ENCODE data around the gene ABCA12.

ABCA12 gene

GRCh38 chr2:215136669-215137328 lies 1.6 kb downstream of the ABCA12 start:
- no peak for DNase-seq

DNA sequence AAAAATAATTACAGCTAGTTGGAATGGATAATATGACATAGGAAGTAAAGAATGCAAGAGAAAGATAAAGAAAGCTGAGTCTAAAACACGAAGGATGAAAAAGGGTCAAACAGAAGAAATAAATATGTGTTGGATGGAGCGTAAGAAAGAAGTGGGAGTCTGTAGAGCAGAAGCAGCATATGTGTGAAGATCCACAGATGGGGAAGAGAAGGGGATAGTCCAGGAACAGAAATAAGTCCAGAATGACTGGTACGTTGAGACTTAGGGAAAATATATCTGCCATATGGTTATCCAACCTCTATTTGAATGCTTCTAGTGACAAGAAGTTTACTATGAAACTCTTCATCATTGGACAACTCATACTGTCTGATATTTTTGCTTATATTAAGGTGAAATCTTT lies 18.0 kb downstream of the ABCA12 start:
- DNase-seq: no peak

- DNase-seq: no peak
Measured at GRCh38 chr2:215119847-215120246, 18.6 kb downstream of the ABCA12 start.

GRCh38 chr2:215110918-215111317 lies 27.5 kb downstream of the ABCA12 start:
- DNase-seq: no peak

DNA sequence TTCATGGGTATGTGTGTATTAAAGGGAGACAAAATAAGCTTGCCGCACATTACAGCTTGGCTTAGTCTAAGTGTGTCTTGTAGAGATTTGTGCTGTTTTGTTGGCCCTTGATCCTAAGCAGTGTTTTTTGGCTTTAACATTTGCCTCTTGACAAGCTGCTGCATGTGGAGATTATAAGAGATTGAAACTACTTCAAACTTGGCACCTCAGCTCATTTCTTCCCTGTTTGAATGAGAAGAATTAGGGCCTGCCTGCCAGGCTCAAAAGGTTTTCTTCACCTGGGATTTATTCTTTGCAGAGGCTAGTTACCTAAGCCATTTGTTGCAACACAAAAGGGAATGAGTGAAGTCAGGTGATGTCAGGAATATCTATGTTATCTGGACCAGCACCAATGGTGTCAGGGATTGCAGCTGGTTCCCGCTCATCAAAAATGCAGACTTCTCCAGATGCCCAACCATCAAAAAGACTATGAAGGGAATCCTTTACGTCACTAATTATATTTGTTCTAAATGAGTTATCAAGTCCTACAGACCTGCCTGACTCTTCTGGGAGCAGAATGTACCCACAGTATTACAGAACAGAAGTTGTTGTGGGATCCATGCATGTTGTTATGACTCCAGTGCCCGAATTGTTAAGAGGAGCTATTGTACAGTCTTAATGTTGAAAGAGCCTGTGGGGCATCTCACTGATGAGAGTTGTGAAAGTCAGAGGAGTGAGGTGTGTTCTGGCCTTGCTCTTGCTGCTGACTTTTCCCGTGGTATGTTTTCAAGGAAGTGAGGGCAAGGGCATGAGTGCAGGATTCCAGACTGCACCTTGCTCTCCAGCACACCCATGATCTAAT lies 31.0 kb downstream of the ABCA12 start:
- no peak for DNase-seq

DNA sequence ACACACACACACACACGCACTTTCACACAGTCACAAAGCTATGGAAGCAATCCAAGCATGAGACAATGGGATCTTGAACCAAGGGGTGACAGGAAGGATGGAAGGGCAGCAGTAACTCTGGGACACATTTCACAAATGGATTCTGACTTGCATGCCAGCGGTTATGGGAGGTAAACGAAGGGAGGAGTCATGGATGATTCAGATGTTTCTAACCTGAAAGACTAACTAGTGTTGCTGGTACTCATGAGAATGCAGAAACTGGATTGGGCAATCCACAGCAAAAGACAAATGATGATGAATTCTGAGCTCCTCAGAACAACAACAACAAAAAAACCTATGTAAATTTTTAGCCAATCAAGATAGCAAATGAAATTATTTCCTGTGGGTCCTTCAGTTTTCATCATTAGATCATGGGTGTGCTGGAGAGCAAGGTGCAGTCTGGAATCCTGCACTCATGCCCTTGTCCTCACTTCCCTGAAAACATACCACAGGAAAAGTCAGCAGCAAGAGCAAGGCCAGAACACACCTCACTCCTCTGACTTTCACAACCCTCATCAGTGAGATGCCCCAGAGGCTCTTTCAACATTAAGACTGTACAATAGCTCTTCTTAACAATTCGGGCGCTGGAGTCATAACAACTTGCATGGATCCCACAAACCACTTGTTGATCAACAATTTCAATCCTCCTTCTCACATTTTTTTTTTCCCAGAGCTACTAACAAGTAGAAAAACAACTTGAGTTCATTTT lies 32.6 kb downstream of the ABCA12 start:
- no peak for DNase-seq

GRCh38 chr2:215104226-215104625 lies 34.2 kb downstream of the ABCA12 start:
- DNase-seq: no peak

GRCh38 chr2:215098875-215099274 lies 39.6 kb downstream of the ABCA12 start:
- no peak for DNase-seq

GRCh38 chr2:215084080-215084479 lies 54.3 kb downstream of the ABCA12 start:
- DNase-seq: no peak

GRCh38 chr2:215083146-215083545 lies 55.3 kb downstream of the ABCA12 start:
- DNase-seq: no peak

DNA sequence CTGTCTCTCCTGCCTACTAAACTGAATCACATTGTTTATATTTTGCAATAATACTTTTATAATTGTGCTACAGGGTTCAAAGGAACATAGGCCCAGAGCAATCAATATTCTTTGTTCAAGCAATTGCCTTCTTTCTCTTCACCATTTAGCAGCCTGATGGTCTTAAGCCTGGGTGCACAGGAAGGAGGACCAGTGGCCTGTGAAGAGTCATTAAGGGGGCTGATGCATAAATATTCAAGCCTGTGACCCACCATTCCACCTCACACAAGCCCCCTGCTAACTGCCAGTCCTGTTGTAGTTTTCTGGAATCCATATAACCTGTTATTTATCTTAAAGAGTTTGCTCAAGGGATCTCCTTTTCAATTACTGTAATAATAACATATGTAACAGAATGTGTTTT lies 56.0 kb downstream of the ABCA12 start:
- DNase-seq: no peak

- no peak for DNase-seq
Measured at GRCh38 chr2:215080545-215080944, 57.9 kb downstream of the ABCA12 start.

- DNase-seq: no peak
Measured at GRCh38 chr2:215071676-215072075, 66.8 kb downstream of the ABCA12 start.

GRCh38 chr2:215068399-215068798 lies 70.0 kb downstream of the ABCA12 start:
- DNase-seq: no peak

- DNase-seq: no peak
Measured at GRCh38 chr2:215066124-215066523, 72.3 kb downstream of the ABCA12 start.

DNA sequence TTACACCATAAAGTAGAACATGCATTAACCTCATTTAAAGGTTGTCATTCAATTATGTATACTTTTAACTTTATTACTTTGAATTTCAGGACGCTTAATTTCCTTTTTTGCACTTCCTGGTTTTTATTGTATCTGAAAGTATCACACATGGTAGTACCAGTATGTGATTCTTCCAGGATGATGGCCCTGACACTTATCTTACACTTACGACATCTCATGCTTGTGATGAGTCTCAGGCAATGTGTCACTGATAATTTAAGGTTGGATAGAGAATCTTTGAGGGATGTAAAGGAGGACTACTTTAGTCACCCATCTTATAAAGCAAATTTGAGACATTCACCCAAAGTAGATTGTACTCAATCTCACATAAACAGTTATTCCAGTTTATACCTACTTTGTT lies 74.9 kb downstream of the ABCA12 start:
- no peak for DNase-seq

DNA sequence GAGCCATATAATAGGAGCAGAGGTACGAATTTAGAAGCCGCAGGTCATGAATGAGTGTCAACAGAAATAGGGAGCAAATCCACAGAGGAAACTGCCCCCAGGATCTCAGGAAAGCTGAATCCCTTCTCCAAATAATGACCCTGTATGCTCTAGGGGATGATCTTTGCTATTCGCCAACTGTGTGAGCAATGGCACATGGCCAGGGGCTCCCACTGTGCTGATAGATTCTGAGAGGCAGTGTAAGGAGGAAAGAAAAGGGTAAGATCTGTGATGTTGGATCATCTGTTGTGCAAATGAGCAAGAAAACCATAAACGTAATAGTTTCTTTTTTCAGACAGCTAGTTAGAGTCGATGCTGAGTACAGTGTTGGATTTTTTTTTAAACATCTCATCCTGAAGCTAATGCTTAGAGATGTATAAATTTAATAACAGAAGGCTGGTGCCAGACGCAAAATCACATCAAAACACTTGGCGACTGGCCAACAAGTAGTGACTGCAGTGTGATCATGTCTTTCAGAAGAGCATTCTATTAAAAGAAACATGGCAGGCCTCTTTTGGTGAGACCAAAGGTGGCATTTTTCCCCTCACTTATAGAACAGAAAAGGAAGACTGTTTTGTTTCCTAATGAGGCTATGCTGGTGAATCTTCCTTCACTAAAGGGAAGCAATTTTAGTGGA lies 77.4 kb downstream of the ABCA12 start:
- DNase-seq: peak; percentile 77

- DNase-seq: no peak
Measured at GRCh38 chr2:215059724-215060123, 78.7 kb downstream of the ABCA12 start.

DNA sequence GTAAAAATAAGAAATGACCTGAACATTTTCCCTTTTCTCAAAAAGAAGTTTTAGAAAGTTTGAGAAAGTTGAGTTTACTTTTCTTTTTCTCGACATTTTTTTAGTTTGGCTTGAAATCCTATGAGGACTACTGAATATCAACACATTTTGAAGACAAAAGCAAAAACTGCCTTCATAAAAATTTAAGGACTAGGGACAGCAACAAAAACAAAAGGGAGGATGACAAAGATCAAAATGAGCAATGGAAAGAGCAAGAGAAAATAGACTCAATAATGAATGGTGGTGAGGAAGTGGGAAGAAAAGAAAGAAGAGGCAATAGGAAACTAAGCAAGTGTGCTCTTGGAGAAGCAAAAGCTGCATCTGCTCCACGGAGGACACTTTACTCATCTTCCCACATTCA lies 82.5 kb downstream of the ABCA12 start:
- no peak for DNase-seq

DNA sequence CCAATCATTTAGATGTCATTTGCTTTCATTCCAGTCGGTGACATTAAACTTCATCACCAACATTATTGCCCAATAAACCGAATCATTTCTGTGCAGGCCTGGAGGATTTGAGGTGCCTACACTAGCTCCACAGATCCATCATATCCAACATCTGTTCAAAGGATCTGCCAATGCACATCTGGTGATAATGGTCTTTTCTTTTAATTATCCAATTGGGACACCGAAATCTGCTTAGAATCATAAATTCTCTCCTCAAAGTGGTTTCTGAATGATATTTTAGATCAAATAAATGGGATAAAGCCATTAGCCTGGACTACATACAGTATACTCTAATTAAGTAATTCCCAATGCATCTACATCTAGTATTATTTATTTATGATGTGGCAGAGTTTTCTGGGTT lies 85.6 kb downstream of the ABCA12 start:
- no peak for DNase-seq

GRCh38 chr2:215052404-215052803 lies 86.0 kb downstream of the ABCA12 start:
- DNase-seq: no peak

GRCh38 chr2:215049341-215049740 lies 89.1 kb downstream of the ABCA12 start:
- no peak for DNase-seq

DNA sequence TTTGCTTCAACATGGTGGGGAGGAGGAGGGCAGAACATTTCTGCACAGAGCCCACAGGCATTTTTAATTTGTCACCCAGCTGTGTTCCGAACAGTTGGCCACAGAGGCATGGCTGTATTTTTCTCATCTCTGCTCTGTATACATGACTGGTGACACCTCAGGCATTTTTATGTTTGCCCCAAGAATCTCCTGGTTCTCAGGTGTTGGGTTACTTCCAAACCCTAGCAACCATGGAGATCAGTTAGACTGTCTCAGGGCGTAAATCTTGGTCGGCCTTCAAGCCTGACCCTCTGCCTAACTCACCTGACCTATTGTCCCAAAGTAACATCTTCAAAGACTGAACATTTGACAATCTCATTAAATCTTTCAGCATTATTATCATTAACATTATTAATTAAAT lies 100.0 kb downstream of the ABCA12 start:
- no peak for DNase-seq

Data from NCI-H146 (cell line).